ENCODE data around the gene DKC1.
A peak's percentile ranks its signal among the peaks of the same experiment; 100 is the strongest.

- TF ChIP-seq POLR2A (IDR thresholded peaks at IDR 0.05) (peak in 1 of 2 donors; percentile 14), EP300 (IDR thresholded peaks at IDR 0.05) (no peak), POLR2AphosphoS5 (IDR thresholded peaks at IDR 0.05) (no peak)
- TF ChIP-seq, protein P1, sequence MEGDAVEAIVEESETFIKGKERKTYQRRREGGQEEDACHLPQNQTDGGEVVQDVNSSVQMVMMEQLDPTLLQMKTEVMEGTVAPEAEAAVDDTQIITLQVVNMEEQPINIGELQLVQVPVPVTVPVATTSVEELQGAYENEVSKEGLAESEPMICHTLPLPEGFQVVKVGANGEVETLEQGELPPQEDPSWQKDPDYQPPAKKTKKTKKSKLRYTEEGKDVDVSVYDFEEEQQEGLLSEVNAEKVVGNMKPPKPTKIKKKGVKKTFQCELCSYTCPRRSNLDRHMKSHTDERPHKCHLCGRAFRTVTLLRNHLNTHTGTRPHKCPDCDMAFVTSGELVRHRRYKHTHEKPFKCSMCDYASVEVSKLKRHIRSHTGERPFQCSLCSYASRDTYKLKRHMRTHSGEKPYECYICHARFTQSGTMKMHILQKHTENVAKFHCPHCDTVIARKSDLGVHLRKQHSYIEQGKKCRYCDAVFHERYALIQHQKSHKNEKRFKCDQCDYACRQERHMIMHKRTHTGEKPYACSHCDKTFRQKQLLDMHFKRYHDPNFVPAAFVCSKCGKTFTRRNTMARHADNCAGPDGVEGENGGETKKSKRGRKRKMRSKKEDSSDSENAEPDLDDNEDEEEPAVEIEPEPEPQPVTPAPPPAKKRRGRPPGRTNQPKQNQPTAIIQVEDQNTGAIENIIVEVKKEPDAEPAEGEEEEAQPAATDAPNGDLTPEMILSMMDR (IDR thresholded peaks at IDR 0.05) = no peak
Observed at GRCh38 chrX:154750301-154751202, 12.1 kb upstream of the DKC1 start, which contains the start of gene GAB3.
